ENCODE results near the gene ADCY3. TPM values are rescaled to one million over a fixed set of nuclear protein-coding genes. Genes with fewer than 3 reads are reported as not detected.

The ADCY3 gene
- total and polyA plus RNA-seq, 12 donors: 8.0 to 72.0 (median 35.1) TPM

- 27 to 31% (median 30%) methylated on average over 13 of the region's 13 CpGs for WGBS, 4 donors
- TF ChIP-seq POLR2A (IDR thresholded peaks at IDR 0.05): no peak
- TF ChIP-seq, protein P1, sequence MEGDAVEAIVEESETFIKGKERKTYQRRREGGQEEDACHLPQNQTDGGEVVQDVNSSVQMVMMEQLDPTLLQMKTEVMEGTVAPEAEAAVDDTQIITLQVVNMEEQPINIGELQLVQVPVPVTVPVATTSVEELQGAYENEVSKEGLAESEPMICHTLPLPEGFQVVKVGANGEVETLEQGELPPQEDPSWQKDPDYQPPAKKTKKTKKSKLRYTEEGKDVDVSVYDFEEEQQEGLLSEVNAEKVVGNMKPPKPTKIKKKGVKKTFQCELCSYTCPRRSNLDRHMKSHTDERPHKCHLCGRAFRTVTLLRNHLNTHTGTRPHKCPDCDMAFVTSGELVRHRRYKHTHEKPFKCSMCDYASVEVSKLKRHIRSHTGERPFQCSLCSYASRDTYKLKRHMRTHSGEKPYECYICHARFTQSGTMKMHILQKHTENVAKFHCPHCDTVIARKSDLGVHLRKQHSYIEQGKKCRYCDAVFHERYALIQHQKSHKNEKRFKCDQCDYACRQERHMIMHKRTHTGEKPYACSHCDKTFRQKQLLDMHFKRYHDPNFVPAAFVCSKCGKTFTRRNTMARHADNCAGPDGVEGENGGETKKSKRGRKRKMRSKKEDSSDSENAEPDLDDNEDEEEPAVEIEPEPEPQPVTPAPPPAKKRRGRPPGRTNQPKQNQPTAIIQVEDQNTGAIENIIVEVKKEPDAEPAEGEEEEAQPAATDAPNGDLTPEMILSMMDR (IDR thresholded peaks at IDR 0.05): no peak
- intact Hi-C loops (cut with DNase I): no loop called here
- H3K27me3 ChIP-seq: no peaks in the 10 kb centered on the region
- peak overlapping the region in 2 of 5 donors; percentile 8 to 83 for H3K27ac ChIP-seq
- H3K36me3 ChIP-seq (replicated peaks in 1 of 2): no peaks in the 10 kb centered on the region
- H3K9me3 ChIP-seq (replicated peaks in 1 of 3): no peaks in the 10 kb centered on the region
- peaks cover 0 to 4% of the 10 kb centered on the region in 2 donors for H3K4me1 ChIP-seq (replicated peaks in 1 of 2)
- no peak for DNase-seq
- H3K4me3 ChIP-seq: peak overlapping the region in 1 of 4 donors; percentile 80
These were observed 888 bp upstream of the ADCY3 start for GRCh38 chr2:24920809-24921441.

DNA sequence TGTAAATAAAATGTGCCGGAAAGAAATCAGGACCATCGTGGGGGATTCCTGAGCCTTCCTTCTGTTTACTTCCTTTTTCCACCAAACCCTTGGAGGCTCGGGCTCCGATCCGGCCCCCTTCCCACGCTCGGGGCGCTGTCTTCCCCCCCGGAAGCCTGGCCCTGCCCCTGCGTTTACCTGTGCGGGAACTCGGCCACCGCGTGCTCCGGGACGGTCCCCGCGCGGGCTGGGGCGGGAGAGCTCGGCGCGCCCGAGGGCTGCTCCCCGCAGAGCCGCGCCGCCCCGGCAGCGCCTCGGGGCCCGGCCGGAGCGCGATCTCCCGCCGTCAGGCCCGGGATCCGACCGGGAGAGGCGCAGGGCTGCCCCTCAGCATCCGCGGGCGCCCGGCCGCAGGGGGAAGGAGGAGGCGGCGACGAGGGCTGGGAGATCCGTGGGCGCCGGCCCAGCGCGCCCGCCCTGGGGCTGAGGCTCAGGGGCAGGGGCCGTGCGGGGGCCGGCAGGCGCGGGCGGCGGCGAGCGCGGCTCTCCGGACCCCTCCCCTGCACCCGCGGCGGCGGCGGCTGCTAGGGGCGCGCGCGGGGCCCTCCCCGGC, 435 bp downstream of the ADCY3 start:
- Histone ChIP-seq H3K27ac (peak overlapping the region in 2 of 5 donors; percentile 59 to 83), H3K9me3 (replicated peaks in 1 of 3) (no peaks in the 10 kb centered on the region), H3K27me3 (no peaks in the 10 kb centered on the region), H3K36me3 (replicated peaks in 1 of 2) (peaks cover 0 to 2% of the 10 kb centered on the region in 2 donors), H3K4me3 (peak overlapping the region in 2 of 4 donors; percentile 16 to 80), H3K4me1 (replicated peaks in 1 of 2) (peaks cover 0 to 5% of the 10 kb centered on the region in 2 donors)
- 1 to 4% (median 2%) methylated on average over 11 to 74 of the region's 76 CpGs for WGBS, 4 donors
- intact Hi-C loops (cut with DNase I): no loop called here
- TF ChIP-seq POLR2A (IDR thresholded peaks at IDR 0.05): no peak
- TF ChIP-seq, protein P1 (IDR thresholded peaks at IDR 0.05): no peak
- DNase-seq: peak in 1 of 7 donors; percentile 14

- DNase-seq: no peak
- Histone ChIP-seq H3K27me3 (no peaks in the 10 kb centered on the region), H3K4me1 (replicated peaks in 1 of 2) (peaks cover 0 to 5% of the 10 kb centered on the region in 2 donors), H3K9me3 (replicated peaks in 1 of 3) (no peaks in the 10 kb centered on the region), H3K4me3 (peak overlapping the region in 2 of 4 donors; percentile 16 to 80), H3K36me3 (replicated peaks in 1 of 2) (peaks cover 0 to 2% of the 10 kb centered on the region in 2 donors), H3K27ac (peak overlapping the region in 2 of 5 donors; percentile 59 to 83)
- 44 to 71% (median 52%) methylated on average over 11 to 13 of the region's 13 CpGs for WGBS, 4 donors
- TF ChIP-seq, protein P1 (IDR thresholded peaks at IDR 0.05): no peak
- TF ChIP-seq POLR2A (IDR thresholded peaks at IDR 0.05): no peak
- intact Hi-C loops (cut with DNase I): no loop called here
These were observed 966 bp downstream of the ADCY3 start for GRCh38 chr2:24919037-24919505.

DNA sequence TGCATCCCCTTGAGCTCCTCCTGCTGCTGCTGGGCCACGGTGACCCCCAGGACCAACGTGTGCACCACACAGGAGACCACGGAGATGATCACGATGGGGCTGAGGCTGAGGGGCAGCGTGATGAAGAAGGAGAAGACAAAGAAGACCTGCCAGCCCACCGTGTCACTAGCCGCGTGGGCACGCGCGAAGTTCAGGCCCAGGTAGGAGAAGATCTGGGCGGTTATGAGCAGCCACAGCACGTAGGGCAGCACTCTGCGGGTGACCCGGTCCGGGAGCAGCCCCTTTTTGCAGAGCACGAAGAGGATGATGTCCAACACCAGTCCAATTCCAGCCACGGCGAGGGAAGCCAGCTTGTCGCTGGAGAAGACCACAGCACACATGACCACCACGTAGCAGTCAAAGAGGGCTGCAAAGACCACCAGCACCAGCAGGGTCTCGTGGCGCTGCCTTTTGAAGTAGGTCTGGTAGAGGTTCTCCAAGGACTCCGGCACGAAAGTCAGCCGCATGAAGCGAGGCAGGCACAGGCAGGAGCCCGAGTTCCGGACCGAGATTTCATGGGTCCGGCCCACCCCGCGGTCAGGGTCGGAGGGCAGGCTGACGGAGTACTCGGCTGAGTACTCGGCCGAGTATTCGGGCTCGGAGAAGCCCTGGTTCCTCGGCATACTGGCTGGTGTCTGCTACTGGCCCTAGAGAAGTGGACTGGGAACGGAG, 1.6 kb downstream of the ADCY3 start:
- 83 to 91% (median 89%) methylated on average over 29 to 42 of the region's 42 CpGs for WGBS, 4 donors
- Histone ChIP-seq H3K4me3 (peak overlapping the region in 1 of 4 donors; percentile 80), H3K27ac (peak overlapping the region in 2 of 5 donors; percentile 3 to 83), H3K36me3 (replicated peaks in 1 of 2) (peaks cover 0 to 2% of the 10 kb centered on the region in 2 donors), H3K9me3 (replicated peaks in 1 of 3) (no peaks in the 10 kb centered on the region), H3K27me3 (no peaks in the 10 kb centered on the region), H3K4me1 (replicated peaks in 1 of 2) (peaks cover 0 to 5% of the 10 kb centered on the region in 2 donors)
- DNase-seq: no peak
- intact Hi-C loops (cut with DNase I): no loop called here
- TF ChIP-seq POLR2A (IDR thresholded peaks at IDR 0.05): no peak
- TF ChIP-seq, protein P1 (IDR thresholded peaks at IDR 0.05): no peak

All from adrenal gland (tissue), 12 donors.